Dedifferentiated amniotic fluid mesenchymal stem cell (primary cell): ENCODE results near the gene BTBD19.
"Not testable (repeated sequence)": the region's sequence is repeated elsewhere in the genome, so short reads cannot be mapped to it uniquely, and the experiment has no call there.

Source experiments
- DNase-seq: peaks from one replicate; pipeline ENCODE4 v3.0.0-alpha.2; 2016; ENCODE audit errors: extremely low spot score

Gene BTBD19

DNA sequence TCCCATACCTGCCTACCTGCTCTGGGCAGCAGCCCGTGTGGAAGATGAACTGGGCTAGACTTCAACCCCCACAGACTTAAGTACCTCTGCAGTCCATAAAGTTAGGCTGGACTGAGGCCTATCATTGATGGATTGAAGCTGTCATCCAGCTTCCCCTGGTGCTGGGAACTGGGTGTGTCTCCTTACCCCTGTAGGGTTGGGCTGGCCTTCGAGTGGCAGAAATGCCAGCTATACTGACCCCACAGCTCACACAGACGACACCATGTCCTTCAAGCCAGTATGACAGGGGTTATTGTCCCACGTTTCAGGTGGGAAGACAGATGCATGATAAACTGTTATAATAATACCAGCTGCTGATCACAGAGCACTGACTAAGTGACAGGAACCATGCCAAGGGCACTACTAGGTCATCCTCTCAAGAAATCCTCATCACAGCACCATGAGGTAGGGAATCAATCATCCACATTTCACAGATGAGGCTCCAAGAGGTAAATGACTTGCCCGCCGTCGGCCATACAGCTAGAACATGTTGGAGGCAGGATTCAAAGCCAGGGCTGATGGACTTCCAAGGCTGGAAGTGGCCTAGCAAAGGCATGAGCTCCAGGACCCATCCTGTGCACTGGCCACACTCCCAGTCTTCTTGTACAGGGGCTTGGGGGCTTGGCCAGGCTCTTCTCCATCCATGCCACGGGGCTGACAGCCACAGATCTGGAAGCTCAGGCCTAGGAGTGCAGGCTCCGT, 20.0 kb upstream of the BTBD19 start, which contains the start of gene BEST4:
Gene BEST4, minus strand, starts transcription at position 51 of the 741 bp plus-strand sequence. CDS start 465 bp downstream, outside the sequence.
- DNase-seq: no peak

DNA sequence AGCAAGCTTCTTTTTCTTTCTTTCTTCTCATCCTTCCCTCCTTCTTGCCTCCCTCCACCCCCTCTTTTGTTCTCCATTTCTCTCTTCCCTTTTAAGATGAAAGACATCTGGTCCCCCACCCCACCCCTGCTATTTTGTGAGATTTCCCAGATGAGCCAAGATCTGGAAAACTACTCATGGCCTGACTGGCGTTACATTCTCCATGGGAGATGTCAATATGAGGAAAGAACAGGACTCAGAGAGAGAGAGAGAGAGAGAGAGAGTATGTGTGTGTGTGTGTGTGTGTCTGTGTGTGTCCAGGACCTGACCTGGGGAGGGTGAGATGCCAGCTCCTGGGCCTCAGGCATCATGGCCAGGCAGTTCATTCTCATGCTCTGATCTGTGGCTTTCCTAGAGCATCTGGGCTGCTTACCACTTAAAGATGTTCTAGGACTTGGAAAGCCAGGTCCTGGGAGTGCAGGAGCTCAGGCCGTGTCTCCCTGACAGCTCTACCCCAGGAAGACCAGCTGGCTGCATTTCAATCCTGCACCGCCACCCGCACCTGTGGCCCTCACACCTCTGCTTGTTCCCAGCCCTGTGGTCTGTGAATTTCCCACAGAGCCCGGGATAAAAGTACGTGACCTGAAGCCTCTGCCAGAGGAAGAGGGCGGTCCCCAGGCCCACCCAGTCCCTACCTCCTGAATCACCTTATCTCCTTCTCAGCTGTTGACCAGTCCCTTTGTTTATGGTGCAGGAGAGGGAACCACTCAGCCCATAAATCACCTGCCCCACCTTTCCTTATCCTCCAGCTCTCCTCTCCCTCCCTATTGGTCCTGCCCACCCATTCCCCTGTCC, 17.1 kb upstream of the BTBD19 start:
- no peak for DNase-seq

DNA sequence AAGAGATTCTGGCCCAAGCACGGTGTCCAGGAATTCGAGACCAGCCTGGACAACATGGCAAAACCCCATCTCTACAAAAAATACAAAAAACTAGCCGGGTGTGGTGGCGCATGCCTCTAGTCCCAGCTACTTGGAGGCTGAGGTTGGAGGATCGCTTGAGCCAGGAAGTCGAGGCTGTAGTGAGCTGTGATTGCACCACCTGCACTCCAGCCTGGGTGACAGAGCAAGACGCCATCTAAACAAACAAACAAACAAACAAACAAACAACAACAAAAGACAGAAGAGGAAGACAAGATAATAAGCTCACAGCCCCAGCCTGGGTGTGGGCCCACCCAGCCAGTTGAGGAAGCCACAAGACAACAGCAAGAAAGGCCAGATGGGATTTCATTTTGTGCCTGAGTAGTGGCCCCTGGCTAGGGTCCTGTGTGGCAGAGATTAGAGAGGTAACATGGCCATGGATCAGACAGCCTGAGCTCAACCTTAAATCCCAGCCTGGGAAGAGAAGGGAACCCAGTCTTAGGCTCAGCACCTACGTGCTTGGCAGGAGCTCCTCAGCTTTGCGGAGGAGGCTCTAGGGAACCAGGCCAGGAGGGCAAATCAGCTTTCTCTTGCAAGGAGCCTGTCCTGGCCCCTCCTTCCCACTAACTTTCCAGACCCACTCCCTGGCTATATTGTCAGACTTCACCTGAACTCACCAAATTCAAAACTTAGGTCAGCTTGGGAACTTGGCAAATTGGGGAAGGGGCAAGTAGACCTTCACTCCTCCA, 15.4 kb upstream of the BTBD19 start:
- DNase-seq: no peak

DNA sequence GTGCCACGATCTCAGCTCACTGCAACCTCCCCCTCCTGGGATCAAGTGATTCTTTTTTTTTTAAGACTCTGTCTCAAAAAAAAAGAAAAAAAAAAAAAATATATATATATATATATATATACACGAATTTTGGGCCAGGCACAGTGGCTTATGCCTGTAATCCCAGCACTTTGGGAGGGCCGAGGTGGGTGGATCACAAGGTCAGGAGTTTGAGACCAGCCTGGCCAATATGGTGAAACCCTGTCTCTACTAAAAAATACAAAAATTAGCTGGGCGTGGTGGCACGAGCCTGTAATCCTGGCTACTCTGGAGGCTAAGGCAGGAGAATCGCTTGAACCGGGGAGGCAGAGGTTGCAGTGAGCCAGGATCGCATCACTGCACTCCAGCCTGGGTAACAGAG, 10.4 kb upstream of the BTBD19 start:
- not testable (repeated sequence) for DNase-seq

DNA sequence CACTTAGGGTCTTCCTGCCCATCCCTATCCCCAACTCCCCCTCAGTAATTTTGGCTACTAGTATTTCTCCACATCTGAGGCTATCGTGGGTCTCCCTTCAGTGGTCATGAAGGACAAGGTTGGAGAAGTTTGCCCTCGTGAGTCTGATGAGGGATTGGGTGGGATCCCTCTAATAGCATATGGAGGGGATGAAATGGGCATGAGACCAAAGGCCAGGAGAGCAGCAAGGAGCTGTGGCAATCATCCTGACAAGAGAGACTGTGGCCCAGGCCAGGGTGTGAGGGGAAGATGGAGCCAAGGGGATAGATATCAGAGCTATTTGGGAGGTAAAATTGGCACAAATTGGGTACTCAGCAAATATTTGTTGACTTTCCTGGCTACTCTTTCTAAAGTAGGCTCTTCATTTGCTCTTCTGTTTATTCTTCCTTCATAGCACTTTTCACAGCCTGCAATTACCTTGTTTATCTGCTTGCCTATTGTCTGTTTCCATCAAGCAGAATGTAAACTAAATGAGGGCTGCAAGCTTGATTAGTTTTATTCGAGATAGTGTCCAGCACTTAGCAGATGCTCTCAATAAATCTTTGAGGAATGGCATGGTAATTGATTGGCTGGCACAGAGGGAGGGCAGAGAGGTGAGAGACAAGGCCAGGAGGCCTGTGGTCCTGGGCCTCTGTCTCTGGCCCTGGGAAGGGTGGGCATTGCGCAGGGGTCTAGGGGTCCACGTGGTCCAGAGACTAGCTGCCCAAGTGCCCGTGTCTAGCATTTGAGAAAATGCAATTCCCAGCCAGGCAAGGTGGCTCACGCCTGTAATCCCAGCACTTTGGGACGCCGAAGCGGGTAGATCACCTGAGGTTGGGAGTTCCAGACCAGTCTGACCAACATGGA, 9.6 kb upstream of the BTBD19 start:
- DNase-seq: no peak

DNA sequence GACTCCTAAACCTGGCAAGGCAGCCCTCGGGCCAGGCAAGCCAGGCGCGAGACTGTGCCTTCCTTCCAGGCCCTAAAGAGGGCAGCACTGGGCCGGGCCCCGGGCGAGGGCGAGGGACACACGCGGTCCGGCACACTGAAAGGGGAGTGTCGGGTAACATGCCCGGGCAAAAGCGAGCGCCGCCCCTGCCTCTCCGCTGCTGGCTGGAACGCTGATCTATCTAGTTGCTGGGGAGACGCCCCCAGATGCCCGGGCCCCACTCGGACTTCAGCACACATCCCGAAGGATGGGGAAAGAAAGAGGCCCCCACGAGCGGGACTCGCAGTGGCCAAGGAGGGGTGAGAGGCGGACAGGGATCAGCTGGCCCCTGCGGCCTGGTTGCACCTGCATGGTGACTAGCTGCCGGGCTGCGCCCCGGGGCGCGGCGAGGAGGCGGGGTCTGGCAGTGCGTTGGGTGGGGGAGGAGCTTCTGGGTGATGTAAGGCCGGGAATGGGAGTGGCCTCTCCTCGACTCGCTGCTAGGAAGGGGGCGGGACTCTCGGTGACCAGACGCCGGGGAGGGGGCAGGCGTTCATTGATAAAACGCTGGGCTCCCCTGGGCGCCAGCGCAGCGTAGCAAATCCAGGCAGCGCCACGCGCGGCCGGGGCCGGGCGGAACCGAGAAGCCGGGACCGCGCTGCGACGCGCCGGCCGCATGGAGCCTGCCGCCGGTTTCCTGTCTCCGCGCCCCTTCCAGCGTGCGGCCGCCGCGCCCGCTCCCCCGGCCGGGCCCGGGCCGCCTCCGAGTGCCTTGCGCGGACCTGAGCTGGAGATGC, 8.3 kb upstream of the BTBD19 start, which contains the start of gene PLK3:
Gene PLK3, plus strand, starts transcription at position 608 of the 815 bp plus-strand sequence. Its CDS starts 87 bp downstream, at position 695.
- DNase-seq: peak; percentile 97

DNA sequence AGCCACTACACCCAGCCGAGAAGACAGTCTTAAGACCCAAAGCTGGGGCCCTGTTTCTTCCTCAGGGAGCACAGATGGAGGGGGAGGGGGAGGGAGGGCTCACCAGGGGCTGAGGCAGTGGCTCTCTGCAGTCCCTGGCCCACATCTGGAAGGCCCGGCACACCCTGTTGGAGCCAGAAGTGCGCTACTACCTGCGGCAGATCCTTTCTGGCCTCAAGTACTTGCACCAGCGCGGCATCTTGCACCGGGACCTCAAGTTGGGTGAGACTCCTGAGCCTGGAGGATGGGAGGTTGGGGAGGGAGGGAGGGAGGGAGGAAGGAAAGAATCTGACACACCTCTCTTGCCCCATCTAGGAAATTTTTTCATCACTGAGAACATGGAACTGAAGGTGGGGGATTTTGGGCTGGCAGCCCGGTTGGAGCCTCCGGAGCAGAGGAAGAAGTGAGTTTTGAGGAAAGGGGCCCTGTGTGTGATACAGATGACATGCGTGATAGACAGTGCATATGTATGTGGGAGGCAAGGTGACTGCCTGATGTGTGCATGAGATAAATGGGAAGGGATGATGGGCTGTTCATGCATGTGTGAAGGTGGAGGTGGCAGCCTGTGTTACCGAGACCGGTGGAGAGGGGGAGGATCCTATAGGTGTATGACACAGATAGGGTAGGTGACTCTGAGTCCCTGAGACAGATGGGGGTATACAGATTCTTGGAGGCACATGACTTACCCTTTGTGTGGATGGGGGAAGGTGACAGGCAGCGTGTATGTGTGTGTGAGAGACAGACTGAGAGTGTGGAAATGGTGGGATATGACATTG, 6.6 kb upstream of the BTBD19 start:
- DNase-seq: no peak

DNA sequence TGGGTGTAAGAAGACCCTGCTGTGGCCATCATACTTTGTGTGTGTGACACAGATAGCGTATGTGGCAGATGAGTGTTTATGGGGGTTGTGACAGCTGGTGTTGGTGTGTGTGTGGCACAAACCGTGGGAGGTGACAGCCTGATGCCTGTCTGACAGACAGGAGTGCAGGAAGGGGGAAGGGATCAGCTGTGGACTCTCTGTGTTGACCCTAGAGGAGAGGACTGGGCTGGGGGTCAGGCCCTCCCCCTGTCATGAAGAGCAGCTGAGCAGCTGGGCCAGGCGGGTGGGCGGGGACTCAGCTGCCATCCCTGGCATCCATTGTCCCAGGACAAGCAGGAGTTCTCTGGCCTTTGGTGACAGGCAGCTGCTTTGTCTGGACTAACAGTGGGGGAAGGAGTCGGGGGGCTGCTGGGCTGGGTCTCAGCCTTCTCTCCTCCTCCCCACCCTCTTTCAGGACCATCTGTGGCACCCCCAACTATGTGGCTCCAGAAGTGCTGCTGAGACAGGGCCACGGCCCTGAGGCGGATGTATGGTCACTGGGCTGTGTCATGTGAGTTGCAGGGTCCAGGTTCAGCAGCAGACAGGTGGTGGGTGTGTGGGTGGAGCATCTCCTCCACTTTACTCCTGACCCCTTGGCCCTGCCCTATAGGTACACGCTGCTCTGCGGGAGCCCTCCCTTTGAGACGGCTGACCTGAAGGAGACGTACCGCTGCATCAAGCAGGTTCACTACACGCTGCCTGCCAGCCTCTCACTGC, 5.8 kb upstream of the BTBD19 start:
- DNase-seq: no peak

DNA sequence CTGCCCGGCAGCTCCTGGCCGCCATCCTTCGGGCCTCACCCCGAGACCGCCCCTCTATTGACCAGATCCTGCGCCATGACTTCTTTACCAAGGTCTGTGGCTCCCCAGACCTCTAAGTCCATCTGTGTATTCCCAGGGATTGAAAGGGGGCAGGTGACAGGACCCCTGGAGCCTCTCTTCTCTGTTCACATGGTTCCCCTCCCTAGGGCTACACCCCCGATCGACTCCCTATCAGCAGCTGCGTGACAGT, 5.3 kb upstream of the BTBD19 start:
- DNase-seq: no peak

DNA sequence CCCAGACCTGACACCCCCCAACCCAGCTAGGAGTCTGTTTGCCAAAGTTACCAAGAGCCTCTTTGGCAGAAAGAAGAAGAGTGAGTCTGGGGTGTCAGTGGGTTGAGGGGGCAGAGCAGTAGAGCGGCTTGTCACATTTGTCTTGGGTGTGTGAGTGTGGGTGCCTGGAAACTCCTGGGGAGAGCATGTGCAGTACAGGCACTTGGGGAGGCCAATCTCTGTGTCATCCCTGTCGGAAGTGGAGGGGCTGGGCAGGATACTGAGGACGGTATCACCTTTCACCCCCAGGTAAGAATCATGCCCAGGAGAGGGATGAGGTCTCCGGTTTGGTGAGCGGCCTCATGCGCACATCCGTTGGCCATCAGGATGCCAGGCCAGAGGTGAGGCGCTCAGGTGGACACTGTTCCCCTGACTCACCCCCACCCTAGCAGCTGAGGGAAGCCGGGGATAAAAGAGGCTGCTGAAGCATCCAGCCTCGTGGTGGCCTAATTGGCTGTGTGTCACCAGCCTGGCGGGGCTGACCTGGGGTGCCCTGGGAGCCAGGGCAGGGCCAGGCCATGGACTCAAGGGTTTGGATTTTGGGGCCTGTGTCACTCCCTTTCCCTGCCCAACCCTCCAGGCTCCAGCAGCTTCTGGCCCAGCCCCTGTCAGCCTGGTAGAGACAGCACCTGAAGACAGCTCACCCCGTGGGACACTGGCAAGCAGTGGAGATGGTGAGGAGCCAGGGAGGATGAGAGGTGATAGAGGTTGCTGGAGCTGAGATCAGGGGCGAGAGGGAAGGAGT, 4.8 kb upstream of the BTBD19 start:
- DNase-seq: no peak

DNA sequence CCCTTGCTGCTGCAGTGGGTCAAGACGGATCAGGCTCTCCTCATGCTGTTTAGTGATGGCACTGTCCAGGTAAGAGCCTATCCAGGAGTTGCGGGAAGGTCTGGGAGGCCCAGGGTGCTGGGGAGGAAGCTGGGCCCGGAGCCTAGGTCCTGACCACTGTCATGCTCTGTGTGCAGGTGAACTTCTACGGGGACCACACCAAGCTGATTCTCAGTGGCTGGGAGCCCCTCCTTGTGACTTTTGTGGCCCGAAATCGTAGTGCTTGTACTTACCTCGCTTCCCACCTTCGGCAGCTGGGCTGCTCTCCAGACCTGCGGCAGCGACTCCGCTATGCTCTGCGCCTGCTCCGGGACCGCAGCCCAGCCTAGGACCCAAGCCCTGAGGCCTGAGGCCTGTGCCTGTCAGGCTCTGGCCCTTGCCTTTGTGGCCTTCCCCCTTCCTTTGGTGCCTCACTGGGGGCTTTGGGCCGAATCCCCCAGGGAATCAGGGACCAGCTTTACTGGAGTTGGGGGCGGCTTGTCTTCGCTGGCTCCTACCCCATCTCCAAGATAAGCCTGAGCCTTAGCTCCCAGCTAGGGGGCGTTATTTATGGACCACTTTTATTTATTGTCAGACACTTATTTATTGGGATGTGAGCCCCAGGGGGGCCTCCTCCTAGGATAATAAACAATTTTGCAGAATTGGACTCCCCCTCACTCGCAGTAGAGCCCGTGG, 2.9 kb upstream of the BTBD19 start:
- DNase-seq: no peak

DNA sequence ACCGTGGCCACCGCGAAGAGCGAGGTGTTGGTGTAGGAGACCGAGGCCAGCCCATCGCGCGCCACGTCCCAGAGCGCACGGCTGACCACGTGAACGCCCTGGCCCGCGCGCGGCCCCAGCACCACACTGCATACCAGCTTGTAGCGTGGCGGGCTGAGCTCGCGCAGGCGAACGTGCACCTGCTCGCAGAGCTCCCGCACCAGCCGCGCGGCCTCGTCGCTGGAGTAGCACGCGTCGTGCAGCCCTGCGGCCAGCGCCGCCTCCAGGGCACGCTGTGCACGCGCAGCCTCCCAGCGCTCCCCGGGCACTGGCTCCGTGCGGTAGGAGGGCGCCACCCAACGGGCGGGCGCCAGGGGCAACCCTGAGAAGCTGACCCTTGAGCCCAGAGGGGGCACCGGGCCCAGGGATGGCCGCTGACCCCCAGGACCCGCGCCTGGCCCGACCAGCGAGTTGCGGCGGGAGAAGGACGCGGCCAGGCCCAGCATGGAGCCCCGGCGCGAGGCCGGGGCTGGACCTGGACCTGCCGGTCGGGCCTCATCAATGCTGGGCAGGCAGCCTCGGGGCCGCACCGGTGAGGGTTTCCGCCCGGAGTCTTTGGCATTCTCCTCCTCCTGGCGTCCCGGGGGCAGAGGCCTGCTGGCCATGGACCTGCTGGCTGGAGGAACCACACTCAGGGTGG, 2.2 kb upstream of the BTBD19 start:
- DNase-seq: no peak

DNA sequence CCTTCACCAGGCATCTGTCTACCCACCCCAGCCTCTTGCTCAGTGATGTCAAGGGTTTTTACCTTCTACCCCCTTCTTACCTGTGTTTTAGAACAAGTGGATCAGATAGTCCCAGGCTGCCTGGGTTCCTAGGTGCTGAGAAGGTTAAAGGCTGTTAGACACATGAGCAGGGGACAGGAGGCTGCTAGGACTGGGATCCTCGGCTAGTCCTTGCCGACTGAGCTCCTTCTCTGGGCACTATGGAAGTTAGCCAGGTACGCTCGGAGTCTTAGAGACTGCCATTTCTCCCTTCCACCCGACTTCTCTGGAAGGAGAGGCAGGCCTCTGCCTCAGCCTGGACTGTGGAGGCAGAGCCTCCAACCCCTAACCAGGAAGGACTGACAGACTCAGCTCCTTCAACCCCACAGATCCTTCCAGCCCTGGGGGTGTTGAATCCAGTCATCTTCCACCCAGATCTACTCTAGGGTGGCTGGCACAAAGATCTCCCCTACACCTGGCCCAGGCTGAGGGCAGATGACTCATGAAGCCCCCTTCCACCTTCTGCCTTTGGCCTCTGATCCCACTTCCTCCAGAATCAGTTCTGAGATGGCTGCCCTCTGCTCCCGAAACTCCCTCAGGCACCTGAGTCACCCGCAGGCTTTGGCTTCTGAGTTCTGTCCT, 1.5 kb upstream of the BTBD19 start, which contains the start of gene DYNLT4:
Gene DYNLT4, minus strand, starts transcription at position 648 of the 660 bp plus-strand sequence. CDS start 683 bp downstream, outside the sequence.
- DNase-seq: no peak

DNA sequence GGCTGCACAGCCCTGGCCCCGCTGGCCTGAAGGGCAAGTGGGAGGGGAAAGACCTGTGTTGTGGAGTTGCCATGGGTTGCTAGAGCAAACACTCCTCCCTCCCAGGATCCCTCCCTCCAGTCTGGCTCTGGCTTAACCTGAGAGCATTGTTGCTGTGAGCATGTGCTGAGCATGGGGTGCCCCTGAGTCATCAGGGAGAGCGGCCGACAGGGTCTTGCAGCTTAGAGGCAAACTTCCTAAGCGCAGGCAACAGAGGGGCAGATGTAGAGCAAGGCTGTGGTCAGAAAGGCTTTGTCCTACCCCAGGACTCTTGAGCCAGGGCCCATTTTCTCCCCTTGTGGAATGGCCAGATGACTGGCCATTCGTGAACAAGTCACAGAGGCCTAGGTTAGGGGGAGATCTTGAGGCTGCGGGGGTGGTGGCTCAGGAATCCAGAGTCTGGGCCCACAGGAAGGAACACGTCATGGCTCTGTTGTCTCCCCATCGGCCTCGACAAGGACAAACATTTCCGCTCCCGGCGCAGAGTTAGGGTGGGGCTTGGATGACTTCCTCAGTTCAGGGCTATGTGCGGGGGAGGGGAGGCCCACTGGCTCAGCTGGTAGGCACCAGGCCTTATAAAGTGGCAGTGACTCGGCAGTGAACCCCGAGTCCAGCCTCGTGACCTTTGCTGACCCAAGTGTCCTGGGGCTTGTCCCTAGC, 810 bp upstream of the BTBD19 start:
- peak; percentile 99 for DNase-seq
